D721Med (cell line): ENCODE data around the gene LHFPL2.

Experiments
- DNase-seq: peaks from one replicate; pipeline ENCODE4 v3.0.0; 2011; ENCODE audit warnings: low spot score; ENCODE audit not compliant: insufficient read length
- FAIRE-seq: peaks from 2 replicates; lab custom pipeline; 2011; peaks lifted over from hg19 to GRCh38; lab: Jason Lieb, UNC
- TF ChIP-seq, protein P1 (sequence below): IDR thresholded peaks from 2 replicates; pipeline ENCODE4 v1.5.1; 2012; ENCODE audit warnings: mild to moderate bottlenecking, control low read depth; ENCODE audit not compliant: insufficient read depth; ENCODE audit errors: missing control alignments

The LHFPL2 gene

DNA sequence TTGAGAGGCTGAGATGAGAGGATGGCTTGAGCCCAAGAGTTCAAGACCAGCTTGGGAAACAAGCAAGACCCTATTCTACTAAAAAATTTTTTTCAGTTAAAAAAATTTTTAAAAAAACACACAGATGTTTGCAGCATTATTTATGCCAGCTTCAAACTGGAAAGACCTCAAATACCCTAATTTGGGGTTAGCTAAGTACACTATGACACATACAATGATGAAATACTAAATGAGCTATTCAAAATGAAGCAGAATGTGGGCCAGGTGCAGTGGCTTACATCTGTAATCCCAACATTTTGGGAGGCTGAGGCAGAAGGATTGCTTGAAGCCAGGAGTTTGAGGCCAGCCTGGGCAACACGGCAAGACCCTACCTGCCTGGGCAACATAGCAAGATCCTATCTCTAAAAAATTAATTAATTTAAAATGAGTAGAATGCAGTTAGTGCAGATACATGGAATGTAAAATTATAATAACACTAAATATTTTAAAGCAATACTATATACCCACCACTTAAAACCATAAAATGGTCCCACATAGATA lies 44.9 kb downstream of the LHFPL2 start:
- no peak for FAIRE-seq
- TF ChIP-seq, protein P1, sequence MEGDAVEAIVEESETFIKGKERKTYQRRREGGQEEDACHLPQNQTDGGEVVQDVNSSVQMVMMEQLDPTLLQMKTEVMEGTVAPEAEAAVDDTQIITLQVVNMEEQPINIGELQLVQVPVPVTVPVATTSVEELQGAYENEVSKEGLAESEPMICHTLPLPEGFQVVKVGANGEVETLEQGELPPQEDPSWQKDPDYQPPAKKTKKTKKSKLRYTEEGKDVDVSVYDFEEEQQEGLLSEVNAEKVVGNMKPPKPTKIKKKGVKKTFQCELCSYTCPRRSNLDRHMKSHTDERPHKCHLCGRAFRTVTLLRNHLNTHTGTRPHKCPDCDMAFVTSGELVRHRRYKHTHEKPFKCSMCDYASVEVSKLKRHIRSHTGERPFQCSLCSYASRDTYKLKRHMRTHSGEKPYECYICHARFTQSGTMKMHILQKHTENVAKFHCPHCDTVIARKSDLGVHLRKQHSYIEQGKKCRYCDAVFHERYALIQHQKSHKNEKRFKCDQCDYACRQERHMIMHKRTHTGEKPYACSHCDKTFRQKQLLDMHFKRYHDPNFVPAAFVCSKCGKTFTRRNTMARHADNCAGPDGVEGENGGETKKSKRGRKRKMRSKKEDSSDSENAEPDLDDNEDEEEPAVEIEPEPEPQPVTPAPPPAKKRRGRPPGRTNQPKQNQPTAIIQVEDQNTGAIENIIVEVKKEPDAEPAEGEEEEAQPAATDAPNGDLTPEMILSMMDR: no peak
- no peak for DNase-seq

DNA sequence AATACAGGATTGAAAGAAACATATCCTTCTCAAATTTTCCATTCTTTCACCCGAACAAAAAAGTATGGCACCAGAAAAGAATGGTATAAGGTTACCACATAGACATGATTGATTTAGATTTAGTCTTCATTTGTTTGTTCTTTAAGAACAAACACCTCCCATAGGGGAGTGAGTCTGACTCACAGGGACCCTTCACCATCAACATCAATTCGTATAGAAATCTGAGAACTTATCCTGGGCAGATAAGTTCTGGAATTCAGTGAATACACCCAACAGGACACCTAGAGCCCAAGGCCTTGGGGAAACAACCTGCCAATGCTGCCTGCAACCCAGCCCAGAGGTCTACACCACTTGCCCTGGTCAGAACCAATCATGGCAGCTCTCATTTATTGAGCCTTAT lies 46.2 kb downstream of the LHFPL2 start:
- DNase-seq (no peak), FAIRE-seq (no peak)
- TF ChIP-seq, protein P1: no peak

DNA sequence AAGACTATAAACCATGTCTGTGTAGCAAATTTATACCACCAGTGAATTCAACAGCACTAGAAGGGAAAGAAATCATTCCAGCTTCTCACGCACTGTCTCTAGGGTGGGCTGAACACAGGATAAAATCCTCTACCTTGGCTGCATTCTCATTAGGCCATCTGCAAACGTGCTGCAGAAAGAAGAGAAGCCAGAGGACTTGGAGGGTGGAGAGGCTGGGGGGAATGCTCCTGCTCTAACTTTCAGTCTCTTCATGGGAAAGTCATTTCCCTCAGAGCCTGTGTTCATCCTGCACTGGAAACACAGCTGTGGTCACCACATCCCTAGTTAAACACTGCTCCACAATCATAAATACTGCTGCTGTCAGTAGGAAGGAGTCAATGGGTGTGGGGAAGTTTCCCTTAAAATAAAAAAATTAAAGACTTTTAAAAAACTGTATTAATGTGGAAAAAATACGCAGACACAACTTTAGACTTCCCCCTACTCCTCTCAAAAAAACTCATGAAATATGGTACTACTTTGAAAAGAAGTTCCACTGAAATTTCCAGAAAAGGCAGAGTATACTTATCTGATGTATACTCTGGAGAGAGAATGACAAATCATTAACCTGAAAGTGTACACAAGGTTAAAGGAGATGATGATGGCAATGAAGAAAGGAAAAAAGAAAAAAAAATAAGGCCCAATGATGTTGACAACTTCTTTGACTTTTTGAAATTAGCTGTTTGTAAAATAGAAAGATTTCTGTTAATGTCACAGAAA lies 46.8 kb downstream of the LHFPL2 start:
- DNase-seq (no peak), FAIRE-seq (no peak)

DNA sequence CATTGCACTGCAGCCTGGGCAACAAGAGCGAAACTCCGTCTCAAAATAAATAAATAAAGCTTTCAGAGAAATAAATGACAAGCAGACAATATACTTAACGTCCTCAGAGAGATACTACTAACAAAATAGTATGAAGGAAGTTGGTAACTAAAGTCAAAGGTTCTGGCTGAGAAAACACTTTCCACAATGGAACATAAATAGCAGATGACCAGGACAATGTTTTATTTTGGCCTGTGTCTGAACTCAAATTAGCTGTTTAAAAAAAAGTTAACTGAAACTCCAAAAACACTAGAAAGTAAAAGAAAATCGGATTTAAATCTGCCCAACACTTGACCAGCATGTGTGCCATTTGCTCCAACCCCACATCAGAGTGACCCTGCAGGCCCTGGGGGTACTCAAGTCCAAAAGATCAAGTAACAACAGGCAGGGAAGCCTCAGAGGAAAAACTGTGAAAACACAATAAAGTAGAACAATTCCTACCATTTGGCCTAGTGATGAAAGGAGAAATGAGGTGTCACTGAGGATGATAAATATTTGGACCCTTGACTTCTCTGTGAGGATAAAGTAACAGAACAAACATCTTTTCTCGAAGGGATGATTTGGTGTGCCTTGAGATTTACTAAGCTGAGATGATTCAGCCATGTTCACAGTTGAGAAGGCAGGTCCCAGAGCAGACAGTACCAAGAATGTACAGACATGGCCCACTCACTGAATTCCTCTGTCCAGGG lies 47.7 kb downstream of the LHFPL2 start:
- FAIRE-seq (no peak), DNase-seq (no peak)
- TF ChIP-seq, protein P1: no peak

More for the DNA sequence above, 46.8 kb downstream of the LHFPL2 start:
- TF ChIP-seq, protein P1: no peak

DNA sequence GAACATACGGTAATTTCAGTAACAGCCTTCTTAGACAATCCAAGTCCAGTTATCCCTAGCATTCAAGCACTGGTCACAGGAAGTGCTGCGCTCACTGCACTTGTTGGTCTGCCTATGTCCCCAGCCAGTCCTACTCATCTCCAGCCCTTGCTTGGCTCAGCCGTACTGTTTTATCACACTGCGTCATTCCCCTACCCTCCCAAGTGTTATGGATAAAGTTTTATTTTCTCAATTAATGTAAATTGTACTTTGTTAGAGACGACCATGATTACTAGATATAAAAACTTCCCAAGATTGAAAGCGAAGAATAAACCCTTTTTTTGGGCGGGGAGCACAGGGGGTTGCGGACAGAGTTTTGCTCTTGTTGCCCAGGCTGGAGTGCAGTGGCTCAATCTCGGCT lies 49.6 kb downstream of the LHFPL2 start:
- no peak for DNase-seq
- no peak for FAIRE-seq
- TF ChIP-seq, protein P1: no peak

DNA sequence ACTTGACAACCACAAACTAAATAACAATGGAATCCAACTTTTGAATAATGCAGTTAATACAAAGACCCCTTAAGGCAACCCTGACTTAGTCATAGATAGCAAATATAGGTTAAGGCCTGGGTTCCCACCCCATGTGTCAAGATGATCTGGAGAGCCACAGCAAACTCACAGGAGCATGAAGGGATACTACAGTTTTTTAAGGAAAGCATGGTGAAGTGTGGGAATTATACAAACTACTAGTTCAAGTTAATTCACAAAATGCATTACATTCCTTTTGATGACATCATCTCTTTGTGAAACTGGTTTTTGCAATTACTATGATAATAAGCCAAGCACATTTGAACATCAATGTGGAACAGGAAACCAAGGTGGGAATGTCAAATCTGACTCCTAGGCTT lies 50.6 kb downstream of the LHFPL2 start:
- FAIRE-seq (no peak), DNase-seq (no peak)
- TF ChIP-seq, protein P1: no peak
